ENCODE results near the gene VCPKMT. TPM values are rescaled to one million over a fixed set of nuclear protein-coding genes. Genes with fewer than 3 reads are reported as not detected.

VCPKMT gene
- total RNA-seq, 4 donors from 2014 or later: 4.7 to 9.6 (median 5.9) TPM

GRCh38 chr14:50113381-50114035 lies 2.9 kb downstream of the VCPKMT start:
- WGBS, 2 donors: 66 to 76% methylated on average over 3 to 4 of the region's 4 CpGs
- H3K27ac ChIP-seq: no peak overlapping the region
- TF ChIP-seq EP300 (IDR thresholded peaks at IDR 0.05) (no peak), POLR2A (IDR thresholded peaks at IDR 0.05) (no peak)
- TF ChIP-seq, protein P1, sequence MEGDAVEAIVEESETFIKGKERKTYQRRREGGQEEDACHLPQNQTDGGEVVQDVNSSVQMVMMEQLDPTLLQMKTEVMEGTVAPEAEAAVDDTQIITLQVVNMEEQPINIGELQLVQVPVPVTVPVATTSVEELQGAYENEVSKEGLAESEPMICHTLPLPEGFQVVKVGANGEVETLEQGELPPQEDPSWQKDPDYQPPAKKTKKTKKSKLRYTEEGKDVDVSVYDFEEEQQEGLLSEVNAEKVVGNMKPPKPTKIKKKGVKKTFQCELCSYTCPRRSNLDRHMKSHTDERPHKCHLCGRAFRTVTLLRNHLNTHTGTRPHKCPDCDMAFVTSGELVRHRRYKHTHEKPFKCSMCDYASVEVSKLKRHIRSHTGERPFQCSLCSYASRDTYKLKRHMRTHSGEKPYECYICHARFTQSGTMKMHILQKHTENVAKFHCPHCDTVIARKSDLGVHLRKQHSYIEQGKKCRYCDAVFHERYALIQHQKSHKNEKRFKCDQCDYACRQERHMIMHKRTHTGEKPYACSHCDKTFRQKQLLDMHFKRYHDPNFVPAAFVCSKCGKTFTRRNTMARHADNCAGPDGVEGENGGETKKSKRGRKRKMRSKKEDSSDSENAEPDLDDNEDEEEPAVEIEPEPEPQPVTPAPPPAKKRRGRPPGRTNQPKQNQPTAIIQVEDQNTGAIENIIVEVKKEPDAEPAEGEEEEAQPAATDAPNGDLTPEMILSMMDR (IDR thresholded peaks at IDR 0.05): no peak
- peaks cover 0 to 36% (median 10%) of the 10 kb centered on the region in 4 donors for H3K4me1 ChIP-seq
- H3K36me3 ChIP-seq: peaks cover 0 to 62% (median 0%) of the 10 kb centered on the region in 3 donors
- H3K4me3 ChIP-seq: no peak overlapping the region
- H3K9me3 ChIP-seq: no peaks in the 10 kb centered on the region
- no peak for DNase-seq (ENCODE audit: low spot score in 2 of 2)
- no peaks in the 10 kb centered on the region for H3K27me3 ChIP-seq

DNA sequence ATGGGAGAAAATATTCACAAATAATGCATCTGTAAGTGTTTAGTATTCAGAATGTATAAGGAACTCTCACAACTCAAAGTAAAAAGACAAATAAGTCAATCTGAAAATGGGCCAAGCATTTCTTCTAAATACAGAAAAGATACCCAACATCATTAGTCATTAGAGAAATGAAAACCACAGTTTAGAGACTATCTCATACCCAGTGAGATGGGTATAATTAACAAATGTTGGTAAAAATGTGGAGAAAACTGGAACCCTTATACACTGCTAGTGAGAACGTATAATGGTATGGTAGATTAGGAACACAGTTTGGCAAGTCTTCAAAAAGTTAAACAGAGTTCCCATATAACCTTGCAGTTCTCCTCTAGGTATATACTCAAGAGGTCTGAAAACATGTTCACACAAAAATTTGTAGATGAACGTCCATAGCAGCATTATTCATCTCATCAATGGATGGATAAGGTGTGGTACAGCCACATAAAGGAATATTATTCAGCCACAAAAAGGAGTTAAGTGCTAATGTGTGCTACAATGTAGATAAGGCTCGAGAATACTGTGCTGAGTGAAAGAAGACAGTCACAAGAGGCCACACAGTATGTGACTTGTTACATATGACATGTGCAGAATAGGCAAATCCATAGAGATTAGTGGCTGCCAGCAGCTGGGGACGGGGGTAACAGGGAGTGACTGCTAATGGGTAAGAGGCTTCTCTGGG lies 5.9 kb downstream of the VCPKMT start:
- no peak overlapping the region for H3K27ac ChIP-seq
- no peaks in the 10 kb centered on the region for H3K9me3 ChIP-seq
- peaks cover 0 to 16% (median 5%) of the 10 kb centered on the region in 4 donors for H3K4me1 ChIP-seq
- peaks cover 0 to 68% (median 0%) of the 10 kb centered on the region in 3 donors for H3K36me3 ChIP-seq
- no peak overlapping the region for H3K4me3 ChIP-seq
- TF ChIP-seq EP300 (IDR thresholded peaks at IDR 0.05): no peak
- TF ChIP-seq, protein P1 (IDR thresholded peaks at IDR 0.05): no peak
- no peak for TF ChIP-seq POLR2A (IDR thresholded peaks at IDR 0.05)
- 91% methylated on average over 4 of the region's 4 CpGs for WGBS, 2 donors
- no peaks in the 10 kb centered on the region for H3K27me3 ChIP-seq
- no peak for DNase-seq (ENCODE audit: low spot score in 2 of 2)

GRCh38 chr14:50109342-50109741 lies 7.0 kb downstream of the VCPKMT start:
- H3K9me3 ChIP-seq: no peaks in the 10 kb centered on the region
- no peaks in the 10 kb centered on the region for H3K27me3 ChIP-seq
- peaks cover 0 to 4% (median 0%) of the 10 kb centered on the region in 4 donors for H3K4me1 ChIP-seq
- WGBS, 2 donors: 58% methylated on average over 6 of the region's 6 CpGs
- no peak for DNase-seq (ENCODE audit: low spot score in 2 of 2)
- no peak overlapping the region for H3K4me3 ChIP-seq
- H3K27ac ChIP-seq: no peak overlapping the region
- H3K36me3 ChIP-seq: peaks cover 0 to 63% (median 0%) of the 10 kb centered on the region in 3 donors
- TF ChIP-seq POLR2A (IDR thresholded peaks at IDR 0.05): no peak
- TF ChIP-seq, protein P1 (IDR thresholded peaks at IDR 0.05): no peak
- no peak for TF ChIP-seq EP300 (IDR thresholded peaks at IDR 0.05)

DNA sequence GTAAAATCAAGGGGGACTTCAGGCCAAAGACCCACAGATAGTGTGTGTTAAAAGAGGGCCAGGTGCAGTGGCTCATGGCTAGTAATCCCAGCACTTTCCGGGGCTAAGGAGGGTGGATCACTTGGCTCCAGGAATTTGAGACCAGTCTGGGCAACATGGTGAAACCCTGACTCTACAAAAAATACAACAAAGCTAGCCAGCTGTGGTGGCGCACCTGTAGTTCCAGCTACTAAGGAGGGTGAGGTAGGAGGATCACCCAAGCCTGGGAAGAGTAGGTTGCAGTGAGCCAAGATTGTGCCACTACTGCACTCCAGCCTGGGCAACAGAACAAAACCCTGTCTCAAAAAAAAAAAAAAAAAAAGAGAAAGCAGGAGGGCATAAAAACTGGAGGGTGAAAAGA lies 8.5 kb downstream of the VCPKMT start:
- Histone ChIP-seq H3K9me3 (no peaks in the 10 kb centered on the region), H3K4me3 (no peak overlapping the region), H3K4me1 (no peaks in the 10 kb centered on the region), H3K27ac (no peak overlapping the region), H3K36me3 (peaks cover 0 to 52% (median 0%) of the 10 kb centered on the region in 3 donors), H3K27me3 (no peaks in the 10 kb centered on the region)
- WGBS, 2 donors: 88 to 91% methylated on average over 2 of the region's 2 CpGs
- TF ChIP-seq, protein P1 (IDR thresholded peaks at IDR 0.05): no peak
- TF ChIP-seq EP300 (IDR thresholded peaks at IDR 0.05): no peak
- TF ChIP-seq POLR2A (IDR thresholded peaks at IDR 0.05): no peak
- DNase-seq (ENCODE audit: low spot score in 2 of 2): no peak

DNA sequence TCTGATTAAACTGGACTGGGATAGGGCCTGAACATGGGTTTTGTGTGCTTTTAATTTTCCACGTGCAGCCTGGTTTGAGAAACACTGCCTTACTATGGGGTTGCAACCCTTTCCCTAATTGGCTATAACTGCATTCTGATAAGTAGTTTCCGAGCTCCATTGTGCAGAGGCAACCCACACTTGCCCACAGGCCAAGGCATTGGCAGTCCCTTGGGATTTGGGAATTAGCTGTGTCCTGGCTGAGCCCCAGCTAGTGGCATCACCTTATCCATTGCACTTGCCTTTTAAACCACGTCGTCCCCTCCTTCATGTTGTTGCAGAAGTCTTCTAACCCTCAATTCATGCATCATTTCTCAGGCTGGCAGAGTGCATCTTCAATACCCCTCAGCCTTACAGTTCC lies 10.2 kb downstream of the VCPKMT start:
- no peak for DNase-seq (ENCODE audit: low spot score in 2 of 2)
- Histone ChIP-seq H3K27ac (no peak overlapping the region), H3K36me3 (peaks cover 0 to 36% (median 0%) of the 10 kb centered on the region in 3 donors), H3K4me1 (no peaks in the 10 kb centered on the region), H3K27me3 (no peaks in the 10 kb centered on the region), H3K9me3 (no peaks in the 10 kb centered on the region), H3K4me3 (no peak overlapping the region)
- TF ChIP-seq EP300 (IDR thresholded peaks at IDR 0.05) (no peak), POLR2A (IDR thresholded peaks at IDR 0.05) (no peak)
- TF ChIP-seq, protein P1 (IDR thresholded peaks at IDR 0.05): no peak
- WGBS, 2 donors: 67 to 70% methylated on average over 4 of the region's 4 CpGs

Measured in tibial nerve (tissue), 4 donors.